Measurements from ENCODE around the gene POC1A.

The POC1A gene

DNA sequence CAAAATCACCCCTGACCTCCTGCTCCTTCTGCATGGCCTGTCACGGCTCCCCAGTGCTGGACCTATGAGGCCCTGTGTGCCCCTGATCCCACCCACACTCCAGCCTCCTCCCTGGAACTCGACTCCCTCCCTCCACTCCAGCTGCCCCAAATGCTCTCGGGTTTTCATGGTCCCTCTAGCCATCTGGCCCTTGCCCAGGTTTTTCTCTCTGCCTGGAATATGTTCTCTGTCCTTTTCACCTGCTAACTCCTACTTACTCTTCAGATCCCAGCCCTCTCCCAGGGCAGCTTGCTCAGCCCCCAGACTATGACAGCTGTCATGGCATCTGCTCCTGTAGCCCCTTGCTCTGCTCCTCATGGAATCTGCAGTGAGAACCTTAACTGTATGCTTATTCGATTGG lies 128.2 kb downstream of the POC1A start:
- H3K4me1 ChIP-seq (ENCODE audit: control insufficient read depth, insufficient read depth, low read length, poor library complexity, severe bottlenecking), result peaks cover 38% of the 10 kb centered on the region
- H3K4me3 ChIP-seq (ENCODE audit: extremely low read depth, insufficient read depth, low read length, poor library complexity, severe bottlenecking), result no peak overlapping the region
- no peak overlapping the region for H3K27ac ChIP-seq (ENCODE audit: low read depth, low read length, severe bottlenecking)
- H3K9me3 ChIP-seq (ENCODE audit: control insufficient read depth, low read length), result no peaks in the 10 kb centered on the region
- H3K36me3 ChIP-seq (ENCODE audit: control insufficient read depth, insufficient read depth, low read length), result no peaks in the 10 kb centered on the region
- WGBS, 2 experiments (ENCODE audit: insufficient coverage in 2 of 2), result 76 to 84% methylated on average over 4 of the region's 4 CpGs

DNA sequence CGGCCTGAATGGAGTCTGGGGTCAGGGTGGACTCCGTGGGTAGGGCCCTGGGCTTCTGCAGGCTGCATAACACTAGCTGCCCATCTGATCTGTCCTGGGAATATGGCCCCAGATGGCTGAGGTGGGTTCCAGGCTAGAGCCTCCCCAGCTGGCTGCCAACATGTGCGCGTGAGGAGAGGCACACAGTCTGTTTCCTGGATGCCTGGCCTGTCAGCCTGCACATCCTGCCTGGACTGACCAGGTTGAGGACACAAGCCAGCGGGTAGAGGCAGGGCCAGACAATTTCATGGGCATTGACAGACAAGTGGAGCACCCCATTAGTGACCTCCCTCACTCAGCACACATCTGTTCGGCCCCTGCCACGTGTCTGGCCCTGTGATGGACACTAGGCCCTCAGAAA lies 128.8 kb downstream of the POC1A start:
- H3K27ac ChIP-seq (ENCODE audit: low read depth, low read length, severe bottlenecking), result no peak overlapping the region
- 87 to 96% methylated on average over 4 to 7 of the region's 7 CpGs for WGBS, 2 experiments (ENCODE audit: insufficient coverage in 2 of 2)
- H3K36me3 ChIP-seq (ENCODE audit: control insufficient read depth, insufficient read depth, low read length), result no peaks in the 10 kb centered on the region
- H3K9me3 ChIP-seq (ENCODE audit: control insufficient read depth, low read length), result no peaks in the 10 kb centered on the region
- H3K4me3 ChIP-seq (ENCODE audit: extremely low read depth, insufficient read depth, low read length, poor library complexity, severe bottlenecking), result no peak overlapping the region
- peaks cover 38% of the 10 kb centered on the region for H3K4me1 ChIP-seq (ENCODE audit: control insufficient read depth, insufficient read depth, low read length, poor library complexity, severe bottlenecking)
